ENCODE results near the gene GINM1.

The GINM1 gene, protein sequence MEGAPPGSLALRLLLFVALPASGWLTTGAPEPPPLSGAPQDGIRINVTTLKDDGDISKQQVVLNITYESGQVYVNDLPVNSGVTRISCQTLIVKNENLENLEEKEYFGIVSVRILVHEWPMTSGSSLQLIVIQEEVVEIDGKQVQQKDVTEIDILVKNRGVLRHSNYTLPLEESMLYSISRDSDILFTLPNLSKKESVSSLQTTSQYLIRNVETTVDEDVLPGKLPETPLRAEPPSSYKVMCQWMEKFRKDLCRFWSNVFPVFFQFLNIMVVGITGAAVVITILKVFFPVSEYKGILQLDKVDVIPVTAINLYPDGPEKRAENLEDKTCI

DNA sequence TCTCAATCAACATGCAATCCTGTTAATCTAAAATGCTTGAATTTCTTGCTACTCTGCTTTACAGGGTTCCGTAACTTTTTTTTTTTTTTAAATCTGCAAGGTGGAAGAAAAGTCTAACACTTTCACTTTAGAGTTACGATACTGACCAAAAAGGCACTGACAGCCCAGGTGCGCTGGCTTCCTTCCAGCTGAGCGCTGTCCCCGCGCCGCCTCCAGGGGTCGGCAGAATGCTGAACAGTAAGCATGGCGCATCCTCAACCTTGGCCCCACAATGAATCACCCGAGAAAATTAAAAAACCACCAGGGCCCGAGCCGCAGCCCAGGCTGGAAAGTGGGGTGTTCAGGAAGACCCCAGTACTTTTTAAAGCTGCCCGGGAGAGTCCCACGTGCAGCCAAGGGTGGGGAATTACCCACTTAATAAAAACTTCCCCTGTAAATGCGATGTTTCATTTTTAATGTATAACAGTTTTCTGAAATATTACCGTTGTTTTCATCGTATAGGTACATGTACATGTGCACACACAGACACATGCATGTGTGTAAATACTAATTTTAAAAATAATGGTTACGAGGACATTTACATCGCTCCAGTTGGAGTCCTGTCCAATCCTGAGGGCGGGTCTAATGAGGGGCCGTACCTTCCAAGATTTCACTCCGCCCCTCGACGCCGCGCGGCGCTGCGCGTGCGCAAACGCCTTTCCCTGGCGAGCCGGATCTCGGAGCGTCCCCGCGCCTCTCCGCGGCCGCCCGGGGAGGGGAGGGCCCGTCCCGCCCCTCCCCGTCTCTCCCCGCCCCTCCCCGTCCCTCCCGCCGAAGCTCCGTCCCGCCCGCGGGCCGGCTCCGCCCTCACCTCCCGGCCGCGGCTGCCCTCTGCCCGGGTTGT is at the start of gene GINM1:
Gene GINM1, plus strand, starts transcription at position 849 of the 883 bp plus-strand sequence. CDS start 40 bp downstream, outside the sequence.
- peak; percentile 90 for DNase-seq (ENCODE audit: low read depth)

DNA sequence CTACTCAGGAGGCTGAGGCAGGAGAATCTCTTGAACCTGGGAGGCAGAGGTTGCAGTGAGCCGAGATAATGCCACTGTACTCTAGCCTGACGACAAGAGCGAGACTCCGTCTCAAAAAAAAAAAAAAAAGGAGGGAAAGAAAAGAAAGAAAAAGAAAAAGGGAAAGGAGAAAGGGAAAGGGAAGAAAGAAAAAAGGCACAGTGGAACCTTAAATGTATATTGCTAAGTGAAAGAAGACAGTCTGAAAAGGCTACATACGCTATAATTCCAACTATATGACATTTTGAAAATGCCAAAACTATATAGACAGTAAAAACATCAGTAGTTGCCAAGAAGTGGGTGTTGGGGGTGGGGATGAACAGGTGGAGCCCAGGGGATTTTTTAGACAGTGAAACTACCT is 36.5 kb upstream of the GINM1 start:
- DNase-seq (ENCODE audit: low read depth), result no peak

- no peak for DNase-seq (ENCODE audit: low read depth)
Observed at GRCh38 chr6:149534742-149535141, 31.4 kb upstream of the GINM1 start.

DNA sequence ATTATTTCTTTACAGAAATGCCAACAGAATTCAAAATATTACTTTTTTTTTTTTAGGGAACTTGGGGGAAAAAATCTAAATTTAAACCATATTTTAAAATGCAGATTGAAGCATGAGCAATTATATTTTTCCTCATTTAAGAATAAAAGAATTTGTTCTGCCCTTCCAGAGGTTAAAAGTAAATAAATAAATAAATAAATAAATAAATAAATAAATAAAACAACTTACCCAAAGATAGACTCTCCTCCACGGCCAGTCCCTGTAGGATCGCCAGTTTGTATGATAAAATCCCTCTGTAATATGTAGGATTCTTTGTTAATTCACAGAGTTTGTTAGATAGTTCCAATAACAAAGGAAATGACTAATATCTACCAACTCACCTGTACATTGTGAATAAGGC is 25.0 kb upstream of the GINM1 start:
- no peak for DNase-seq (ENCODE audit: low read depth)

DNA sequence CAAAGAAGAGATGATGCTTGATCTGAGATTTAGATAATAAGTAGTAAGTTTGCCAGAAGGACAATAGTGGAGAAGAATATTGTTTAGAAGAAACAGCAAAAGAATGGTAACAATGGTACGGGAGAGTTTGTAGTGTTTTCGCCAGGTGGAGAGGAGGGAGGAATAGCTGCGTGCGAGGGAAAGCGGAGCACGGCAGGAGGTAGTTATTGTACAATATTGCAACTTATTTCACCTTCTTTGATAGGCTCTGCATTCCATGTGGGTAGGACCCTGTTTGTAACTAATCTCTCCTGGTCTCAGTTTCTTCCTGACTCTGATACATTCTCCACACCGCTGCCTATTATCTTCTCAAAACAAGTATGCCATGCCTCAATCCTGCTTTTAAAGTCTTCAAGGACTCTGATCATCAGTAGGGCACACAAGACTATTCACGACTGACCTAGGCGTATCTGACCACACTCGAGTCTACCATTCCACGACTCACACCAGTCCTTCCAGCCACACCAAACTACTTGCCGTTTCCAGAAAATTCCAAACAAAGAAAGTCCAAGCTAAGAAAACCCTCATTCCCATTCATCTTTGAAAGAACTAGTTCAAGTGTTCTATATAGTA is 21.4 kb upstream of the GINM1 start:
- DNase-seq (ENCODE audit: low read depth), result no peak

DNA sequence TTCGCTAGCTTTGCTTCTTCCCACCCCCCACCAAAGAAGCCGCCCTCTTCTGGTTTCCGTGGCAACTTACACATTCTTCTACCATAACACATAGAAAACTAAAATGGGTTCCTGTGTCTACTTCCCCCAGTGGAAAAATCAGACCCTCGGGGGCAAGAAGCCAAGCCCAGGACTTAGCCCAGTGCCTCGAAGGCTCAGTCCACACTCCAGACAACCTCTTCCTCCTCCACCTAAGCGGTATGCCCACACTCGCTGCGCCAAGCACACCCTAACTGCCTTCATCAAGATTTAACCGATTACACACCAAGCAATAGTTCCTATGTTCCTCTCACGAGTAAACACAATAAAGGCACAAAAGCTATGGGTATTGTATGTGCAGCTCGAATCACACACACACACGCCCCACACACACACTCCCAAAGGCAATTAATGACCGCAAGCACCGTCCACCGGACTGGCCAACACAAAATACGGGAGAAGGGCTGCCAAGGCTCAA is 20.9 kb upstream of the GINM1 start:
- DNase-seq (ENCODE audit: low read depth), result peak; percentile 35

DNA sequence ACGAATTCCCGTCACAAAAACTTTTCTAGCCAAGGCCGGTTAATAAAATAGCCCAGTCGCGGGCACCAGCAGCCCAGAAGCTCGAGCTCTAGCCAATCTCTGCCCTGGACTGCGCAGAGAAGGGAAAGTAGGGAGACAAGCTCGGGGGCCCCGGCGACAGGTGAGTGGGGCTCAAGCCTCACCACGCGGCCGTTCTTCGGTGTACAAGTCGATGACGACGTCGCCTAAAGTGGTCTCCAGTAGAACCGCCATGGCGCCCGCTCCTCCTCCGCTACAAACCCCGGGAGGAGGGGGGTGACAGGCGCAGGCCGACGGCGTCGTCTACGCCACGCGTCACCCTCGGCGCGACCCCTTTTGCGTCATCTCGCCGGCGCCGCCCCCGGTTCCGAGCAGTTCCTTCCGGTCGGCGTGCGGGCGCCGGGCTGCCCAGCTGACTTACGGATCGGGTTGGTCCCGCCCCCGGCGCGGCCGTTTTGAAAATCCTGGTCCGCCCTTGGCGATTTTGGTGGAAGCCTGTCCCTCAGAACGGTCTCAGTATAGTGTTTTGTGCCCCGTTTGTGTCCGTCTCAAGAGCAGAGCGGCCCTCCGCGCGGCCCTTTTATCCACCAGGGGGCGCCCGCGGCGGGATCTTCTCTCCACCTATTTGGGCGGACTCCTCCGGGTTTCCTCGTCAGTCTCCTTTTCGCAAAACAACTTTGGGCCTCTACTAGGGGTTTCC is 20.3 kb upstream of the GINM1 start, which contains the start of gene PPIL4:
Gene PPIL4, minus strand, starts transcription at position 290 of the 718 bp plus-strand sequence. Its CDS starts 38 bp downstream, at position 252.
- DNase-seq (ENCODE audit: low read depth), result peak; percentile 94

GRCh38 chr6:149551920-149552319 is 14.3 kb upstream of the GINM1 start:
- no peak for DNase-seq (ENCODE audit: low read depth)

GRCh38 chr6:149558029-149558428 is 8.1 kb upstream of the GINM1 start:
- no peak for DNase-seq (ENCODE audit: low read depth)

DNA sequence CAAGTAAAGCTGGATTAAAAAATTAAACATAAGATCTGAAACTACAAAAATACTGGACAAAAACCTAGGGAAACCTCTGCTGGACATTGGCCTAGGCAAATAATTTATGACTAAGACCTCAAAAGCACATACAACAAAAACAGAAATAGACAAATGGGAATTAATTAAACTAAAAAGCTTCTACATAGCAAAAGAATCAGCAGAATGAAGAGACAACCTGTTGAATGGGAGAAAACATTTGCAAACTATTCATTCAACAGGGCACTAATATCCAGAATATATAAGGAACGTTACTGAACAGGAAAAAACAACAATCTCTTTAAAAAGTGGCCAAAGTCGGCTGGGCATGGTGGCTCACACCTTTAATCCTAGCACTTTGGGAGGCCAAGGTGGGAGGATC is 6.8 kb upstream of the GINM1 start:
- DNase-seq (ENCODE audit: low read depth), result no peak

DNA sequence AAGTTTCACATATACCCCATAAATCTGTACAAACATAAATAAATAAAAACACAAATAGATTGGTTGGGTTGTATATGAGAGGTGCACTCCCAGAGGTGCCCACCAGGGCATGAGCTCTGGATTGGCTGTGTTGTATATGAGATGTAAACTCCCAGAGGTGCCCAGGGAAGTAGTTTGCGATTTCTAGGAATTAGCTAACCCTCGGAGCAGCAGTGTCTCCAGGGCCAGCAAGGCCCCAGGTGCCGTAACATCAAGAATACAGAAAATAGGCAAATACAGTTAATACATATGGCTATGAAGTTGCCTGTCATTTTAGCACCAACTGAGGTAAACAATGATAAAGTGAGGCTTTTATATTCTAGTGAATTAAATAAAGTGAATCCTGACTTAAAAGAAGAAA is 5.4 kb upstream of the GINM1 start:
- DNase-seq (ENCODE audit: low read depth), result no peak

GRCh38 chr6:149563203-149563927 is 2.8 kb upstream of the GINM1 start:
- no peak for DNase-seq (ENCODE audit: low read depth)

- DNase-seq (ENCODE audit: low read depth), result no peak
Observed at GRCh38 chr6:149563928-149564325, 2.2 kb upstream of the GINM1 start.

GRCh38 chr6:149566410-149567193 is 427 bp downstream of the GINM1 start:
- DNase-seq (ENCODE audit: low read depth), result no peak

DNA sequence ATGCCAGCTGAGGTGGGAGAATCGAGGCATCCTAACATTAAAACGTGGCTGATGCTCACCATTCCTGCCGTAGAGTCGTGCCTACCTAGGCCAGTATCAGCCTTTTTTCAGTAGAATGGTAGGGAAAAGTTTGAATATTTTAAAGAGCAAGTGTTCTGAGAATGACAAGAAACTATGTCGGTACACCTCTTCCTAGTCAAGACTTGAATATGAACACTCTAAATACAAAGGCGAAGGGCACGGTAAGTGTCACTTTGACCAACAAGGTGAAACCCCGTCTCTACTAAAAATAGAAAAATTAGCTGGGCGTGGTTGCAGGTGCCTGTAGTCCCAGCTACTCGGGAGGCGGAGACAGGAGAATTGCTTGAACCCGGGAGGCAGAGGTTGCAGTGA is 1.0 kb downstream of the GINM1 start:
- DNase-seq (ENCODE audit: low read depth), result no peak

DNA sequence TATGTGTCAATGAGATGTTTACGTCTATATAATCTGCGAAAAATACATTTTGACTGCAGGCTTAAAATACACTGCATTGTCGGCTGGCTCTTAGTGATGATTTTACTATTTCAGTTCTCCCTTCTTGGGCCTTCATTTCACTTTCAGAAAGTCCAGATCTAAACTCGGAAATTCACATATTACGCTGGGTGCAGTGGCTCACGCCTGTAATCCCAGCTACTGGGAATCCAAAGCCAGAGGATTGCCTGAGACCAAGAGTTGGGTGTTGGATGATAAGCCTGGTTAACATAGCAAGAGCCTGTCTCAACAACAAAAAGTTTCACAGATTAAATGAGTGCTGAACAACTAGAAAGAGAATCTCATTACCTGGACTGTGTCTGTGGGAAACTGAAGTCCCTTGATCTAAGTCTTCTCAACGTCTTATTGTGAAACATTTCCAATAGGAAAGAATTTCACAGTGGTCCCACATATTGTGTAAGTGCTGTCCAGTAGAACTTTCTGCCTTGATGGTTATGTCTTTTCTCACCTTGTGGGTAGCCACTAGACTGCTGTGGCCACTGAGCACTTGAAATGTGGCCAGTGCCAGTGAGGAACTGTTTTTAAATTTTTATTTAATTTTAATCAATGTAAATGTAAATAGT is 1.9 kb downstream of the GINM1 start:
- DNase-seq (ENCODE audit: low read depth), result no peak

- DNase-seq (ENCODE audit: low read depth), result no peak
Observed at GRCh38 chr6:149580880-149581279, 14.7 kb downstream of the GINM1 start.

DNA sequence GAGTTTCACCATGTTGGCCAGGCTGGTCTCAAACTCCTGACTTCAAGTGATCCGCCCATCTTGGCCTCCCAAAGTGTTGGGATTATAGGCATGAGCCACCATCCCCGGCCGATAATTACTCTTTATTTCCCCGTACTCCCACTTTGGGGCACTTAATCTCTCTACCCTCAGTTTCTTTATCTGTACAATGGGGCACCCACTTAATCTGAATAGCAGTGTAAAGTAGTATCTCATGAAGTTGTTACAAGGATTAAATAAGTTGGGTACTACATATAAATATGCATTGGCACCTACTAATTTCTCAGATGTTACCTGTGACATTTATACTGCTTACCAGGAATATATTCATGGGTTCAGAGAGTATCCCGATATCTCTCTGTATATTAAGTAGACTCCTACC is 15.2 kb downstream of the GINM1 start:
- no peak for DNase-seq (ENCODE audit: low read depth)

DNA sequence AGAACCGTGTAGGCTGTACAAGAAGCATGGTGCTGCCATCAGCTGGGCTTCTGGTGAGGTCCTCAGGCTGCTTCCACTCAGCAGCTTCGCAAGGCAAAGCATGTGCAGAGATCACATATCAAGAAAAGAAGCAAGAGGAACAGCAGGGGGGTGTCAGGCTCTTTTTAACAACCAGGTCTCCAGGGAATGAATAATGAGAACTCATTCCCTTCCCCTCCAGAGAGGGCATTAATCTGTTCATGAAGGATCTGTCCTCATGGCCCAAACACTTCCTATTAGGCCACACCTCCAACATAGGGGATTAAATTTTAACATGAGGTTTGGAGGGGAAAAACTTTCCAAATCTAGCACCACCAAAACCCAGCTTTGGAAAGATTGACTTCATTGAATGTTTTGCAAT is 20.0 kb downstream of the GINM1 start:
- no peak for DNase-seq (ENCODE audit: low read depth)

GRCh38 chr6:149592983-149593382 is 26.8 kb downstream of the GINM1 start:
- DNase-seq (ENCODE audit: low read depth), result no peak

Measured in activated gamma-delta T cell treated with anti-CD3 and anti-CD28 coated beads, Interleukin-2, amount 50 U/mL, for 16 hours (primary cell).